ENCODE data around the gene PLEKHA8. TPM values are rescaled to one million over a fixed set of nuclear protein-coding genes. Genes with fewer than 3 reads are reported as not detected.

PLEKHA8 gene
- total and polyA plus RNA-seq, 11 donors = 1.5 to 6.8 (median 4.1) TPM

GRCh38 chr7:30083334-30083733 is 55.1 kb downstream of the PLEKHA8 start:
- H3K4me3 ChIP-seq = no peak overlapping the region
- no peaks in the 10 kb centered on the region for H3K4me1 ChIP-seq
- no peak for TF ChIP-seq CTCF (IDR thresholded peaks at IDR 0.05)
- no peak for TF ChIP-seq POLR2A (IDR thresholded peaks at IDR 0.05)
- ATAC-seq = no peak
- H3K9me3 ChIP-seq = no peaks in the 10 kb centered on the region
- WGBS, 4 donors = 23 to 42% (median 33%) methylated on average over 1 of the region's 1 CpG
- DNase-seq = no peak
- H3K27me3 ChIP-seq = no peaks in the 10 kb centered on the region
- intact Hi-C loops (cut with DNase I) = no loop called here
- peaks cover 0 to 42% (median 23%) of the 10 kb centered on the region in 9 donors for H3K36me3 ChIP-seq
- no peak overlapping the region for H3K27ac ChIP-seq

- Histone ChIP-seq H3K4me1 (no peaks in the 10 kb centered on the region), H3K36me3 (peaks cover 0 to 34% (median 14%) of the 10 kb centered on the region in 9 donors), H3K27me3 (no peaks in the 10 kb centered on the region), H3K4me3 (no peak overlapping the region), H3K27ac (no peak overlapping the region), H3K9me3 (no peaks in the 10 kb centered on the region)
- TF ChIP-seq POLR2A (IDR thresholded peaks at IDR 0.05) (no peak), CTCF (IDR thresholded peaks at IDR 0.05) (no peak)
- ATAC-seq (no peak), DNase-seq (no peak)
- 94 to 98% (median 96%) methylated on average over 3 of the region's 3 CpGs for WGBS, 4 donors
- intact Hi-C loops (cut with DNase I) = no loop called here
Measured at GRCh38 chr7:30084212-30084611, 56.0 kb downstream of the PLEKHA8 start.

GRCh38 chr7:30086529-30086928 is 58.3 kb downstream of the PLEKHA8 start:
- no peak for TF ChIP-seq POLR2A (IDR thresholded peaks at IDR 0.05)
- no peak for TF ChIP-seq CTCF (IDR thresholded peaks at IDR 0.05)
- DNase-seq (no peak), ATAC-seq (no peak)
- Histone ChIP-seq H3K27me3 (no peaks in the 10 kb centered on the region), H3K4me1 (no peaks in the 10 kb centered on the region), H3K27ac (no peak overlapping the region), H3K4me3 (no peak overlapping the region), H3K9me3 (no peaks in the 10 kb centered on the region), H3K36me3 (peaks cover 0 to 16% (median 3%) of the 10 kb centered on the region in 9 donors)
- intact Hi-C loops (cut with DNase I) = no loop called here

GRCh38 chr7:30087371-30087770 is 59.2 kb downstream of the PLEKHA8 start:
- Histone ChIP-seq H3K4me3 (no peak overlapping the region), H3K27me3 (no peaks in the 10 kb centered on the region), H3K27ac (no peak overlapping the region), H3K4me1 (no peaks in the 10 kb centered on the region), H3K9me3 (no peaks in the 10 kb centered on the region), H3K36me3 (peaks cover 0 to 10% (median 0%) of the 10 kb centered on the region in 9 donors)
- ATAC-seq = no peak
- no peak for TF ChIP-seq CTCF (IDR thresholded peaks at IDR 0.05)
- TF ChIP-seq POLR2A (IDR thresholded peaks at IDR 0.05) = no peak
- DNase-seq = no peak
- intact Hi-C loops (cut with DNase I) = no loop called here
